Stimulated activated CD4-positive, alpha-beta T cell treated with anti-CD3 and anti-CD28 coated beads, Interleukin-4, amount 100 ng/mL, for 48 hours (primary cell): ENCODE data around the gene LY9.

Source experiments
- DNase-seq, 2 donors: peaks; one replicate each; pipeline ENCODE4 v3.0.0-alpha.2; 2020; ENCODE audit warnings: low read depth in 2 of 2

The LY9 gene

GRCh38 chr1:160795951-160796383, at the start of gene LY9:
Gene LY9, plus strand, starts transcription at chr1:160796174. Its CDS starts 14 bp downstream, at chr1:160796188.
- DNase-seq, result peak; percentile 44 to 64

- DNase-seq, result no peak
Observed at GRCh38 chr1:160746836-160747500, 49.0 kb upstream of the LY9 start.

GRCh38 chr1:160747717-160748116, 48.3 kb upstream of the LY9 start:
- DNase-seq, result no peak

- DNase-seq, result no peak
Observed at GRCh38 chr1:160748181-160748877, 47.6 kb upstream of the LY9 start.

GRCh38 chr1:160748878-160749269, 47.1 kb upstream of the LY9 start:
- no peak for DNase-seq

- no peak for DNase-seq
Observed at GRCh38 chr1:160750608-160751007, 45.4 kb upstream of the LY9 start.

GRCh38 chr1:160752406-160752805, 43.6 kb upstream of the LY9 start:
- DNase-seq, result no peak

GRCh38 chr1:160752924-160753323, 43.0 kb upstream of the LY9 start:
- DNase-seq, result no peak

- no peak for DNase-seq
Observed at GRCh38 chr1:160753594-160753993, 42.4 kb upstream of the LY9 start.

GRCh38 chr1:160755461-160755860, 40.5 kb upstream of the LY9 start:
- DNase-seq, result no peak

GRCh38 chr1:160755911-160756848, 39.8 kb upstream of the LY9 start:
- DNase-seq, result no peak

GRCh38 chr1:160756849-160757201, 39.1 kb upstream of the LY9 start:
- DNase-seq, result no peak

GRCh38 chr1:160758521-160758920, 37.5 kb upstream of the LY9 start:
- DNase-seq, result no peak

GRCh38 chr1:160759740-160760139, 36.2 kb upstream of the LY9 start:
- DNase-seq, result no peak

GRCh38 chr1:160761046-160761445, 34.9 kb upstream of the LY9 start:
- DNase-seq, result no peak

GRCh38 chr1:160761886-160762285, 34.1 kb upstream of the LY9 start:
- DNase-seq, result no peak

GRCh38 chr1:160763993-160764392, 32.0 kb upstream of the LY9 start:
- no peak for DNase-seq

- peak in 1 of 2 donors; percentile 20 for DNase-seq
Observed at GRCh38 chr1:160767395-160768294, 28.3 kb upstream of the LY9 start.

- peak; percentile 72 to 85 for DNase-seq
Observed at GRCh38 chr1:160768295-160768657, 27.7 kb upstream of the LY9 start.

GRCh38 chr1:160772331-160772730, 23.6 kb upstream of the LY9 start:
- no peak for DNase-seq

- no peak for DNase-seq
Observed at GRCh38 chr1:160773093-160773492, 22.9 kb upstream of the LY9 start.
